NCI-H187 (cell line): ENCODE measurements around the gene FAXDC2.

ENCODE experiments used
- DNase-seq, 2 experiments: peaks; one replicate each; lab custom pipeline; 2025; lab: John Stamatoyannopoulos, UW

The FAXDC2 gene

GRCh38 chr5:154794525-154795234 lies 55.7 kb downstream of the FAXDC2 start:
- DNase-seq: no peak

- no peak for DNase-seq
These were observed 56.5 kb downstream of the FAXDC2 start for GRCh38 chr5:154793599-154794524.

- DNase-seq: no peak
These were observed 58.9 kb downstream of the FAXDC2 start for GRCh38 chr5:154791535-154791934.

- no peak for DNase-seq
These were observed 62.2 kb downstream of the FAXDC2 start for GRCh38 chr5:154788212-154788611.

- DNase-seq: no peak
These were observed 64.0 kb downstream of the FAXDC2 start for GRCh38 chr5:154786414-154786813.

- DNase-seq: no peak
These were observed 65.5 kb downstream of the FAXDC2 start for GRCh38 chr5:154784856-154785255.

- DNase-seq: no peak
These were observed 66.5 kb downstream of the FAXDC2 start for GRCh38 chr5:154783774-154784460.

- DNase-seq: no peak
These were observed 67.4 kb downstream of the FAXDC2 start for GRCh38 chr5:154782812-154783592.

- DNase-seq: no peak
These were observed 68.1 kb downstream of the FAXDC2 start for GRCh38 chr5:154782326-154782725.

- no peak for DNase-seq
These were observed 70.3 kb downstream of the FAXDC2 start for GRCh38 chr5:154780128-154780527.

GRCh38 chr5:154779105-154779504 lies 71.3 kb downstream of the FAXDC2 start:
- DNase-seq: no peak

GRCh38 chr5:154778534-154778933 lies 71.9 kb downstream of the FAXDC2 start:
- no peak for DNase-seq

GRCh38 chr5:154776167-154776566 lies 74.2 kb downstream of the FAXDC2 start:
- no peak for DNase-seq

GRCh38 chr5:154773326-154773725 lies 77.1 kb downstream of the FAXDC2 start:
- no peak for DNase-seq

GRCh38 chr5:154771383-154771901 lies 79.0 kb downstream of the FAXDC2 start:
- no peak for DNase-seq

GRCh38 chr5:154770111-154770510 lies 80.3 kb downstream of the FAXDC2 start:
- DNase-seq: no peak
